Bronchial epithelial cell (primary cell): Measurements from ENCODE around the gene FOXO3. TPM values are rescaled to one million over a fixed set of nuclear protein-coding genes. Genes with fewer than 3 reads are reported as not detected.

ENCODE experiments used
- DNase-seq: peaks from one replicate; pipeline ENCODE4 v3.0.0-alpha.2; 2010; ENCODE audit warnings: low read depth
- FAIRE-seq: peaks from 2 replicates; lab custom pipeline; 2011; peaks lifted over from hg19 to GRCh38; lab: Jason Lieb, UNC
- H3K27me3 ChIP-seq: 2 replicates; pipeline ENCODE4 v1.5.1; 2011; ENCODE audit warnings: low read length; ENCODE audit not compliant: control insufficient read depth, insufficient read depth
- H3K36me3 ChIP-seq: 2 replicates; pipeline ENCODE4 v1.5.1; 2011; ENCODE audit warnings: low read length; ENCODE audit not compliant: control insufficient read depth, insufficient read depth
- H3K4me3 ChIP-seq: 2 replicates; pipeline ENCODE4 v1.5.1; 2011; ENCODE audit warnings: mild to moderate bottlenecking, low read depth, low read length, control low read depth
- total RNA-seq: library from RNA; depleted of rRNA; stranded (reverse); fragments of >200 nt; gene quantifications from 2 replicates; pipeline ENCODE4 v1.2.1, GENCODE V29; 2014
- TF ChIP-seq, protein P1 (sequence below): IDR thresholded peaks from 2 replicates; pipeline ENCODE4 v1.5.1; 2011; ENCODE audit warnings: mild to moderate bottlenecking, moderate library complexity, low read length, control low read depth, inconsistent platforms; ENCODE audit not compliant: insufficient read depth, severe bottlenecking

FOXO3 gene
- total RNA-seq, 1 donor from 2014 or later, result 28.7 TPM

DNA sequence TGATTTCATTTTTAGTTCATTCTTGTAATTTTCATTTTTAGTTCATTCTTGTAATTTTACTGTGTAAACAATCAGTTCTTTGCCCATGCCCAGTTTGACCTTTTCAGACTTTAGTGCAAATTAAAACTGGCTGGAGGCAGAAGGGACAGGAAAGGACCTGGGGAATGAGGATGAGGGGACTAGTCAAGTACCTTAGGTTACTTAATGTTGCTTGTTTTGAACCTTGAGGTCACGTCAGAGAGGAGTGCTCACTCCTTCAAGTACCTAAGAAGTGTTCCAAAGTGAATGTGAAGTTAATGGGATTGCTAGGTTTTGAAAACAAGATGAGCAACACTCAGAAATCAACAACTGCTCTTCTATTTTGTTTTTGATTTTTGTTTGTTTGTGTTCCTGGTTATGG lies 82.5 kb downstream of the FOXO3 start:
- TF ChIP-seq, protein P1, sequence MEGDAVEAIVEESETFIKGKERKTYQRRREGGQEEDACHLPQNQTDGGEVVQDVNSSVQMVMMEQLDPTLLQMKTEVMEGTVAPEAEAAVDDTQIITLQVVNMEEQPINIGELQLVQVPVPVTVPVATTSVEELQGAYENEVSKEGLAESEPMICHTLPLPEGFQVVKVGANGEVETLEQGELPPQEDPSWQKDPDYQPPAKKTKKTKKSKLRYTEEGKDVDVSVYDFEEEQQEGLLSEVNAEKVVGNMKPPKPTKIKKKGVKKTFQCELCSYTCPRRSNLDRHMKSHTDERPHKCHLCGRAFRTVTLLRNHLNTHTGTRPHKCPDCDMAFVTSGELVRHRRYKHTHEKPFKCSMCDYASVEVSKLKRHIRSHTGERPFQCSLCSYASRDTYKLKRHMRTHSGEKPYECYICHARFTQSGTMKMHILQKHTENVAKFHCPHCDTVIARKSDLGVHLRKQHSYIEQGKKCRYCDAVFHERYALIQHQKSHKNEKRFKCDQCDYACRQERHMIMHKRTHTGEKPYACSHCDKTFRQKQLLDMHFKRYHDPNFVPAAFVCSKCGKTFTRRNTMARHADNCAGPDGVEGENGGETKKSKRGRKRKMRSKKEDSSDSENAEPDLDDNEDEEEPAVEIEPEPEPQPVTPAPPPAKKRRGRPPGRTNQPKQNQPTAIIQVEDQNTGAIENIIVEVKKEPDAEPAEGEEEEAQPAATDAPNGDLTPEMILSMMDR, result no peak
- DNase-seq (no peak), FAIRE-seq (no peak)
- H3K36me3 ChIP-seq, result no peaks in the 10 kb centered on the region
- H3K27me3 ChIP-seq, result no peaks in the 10 kb centered on the region
- H3K4me3 ChIP-seq, result no peak overlapping the region

DNA sequence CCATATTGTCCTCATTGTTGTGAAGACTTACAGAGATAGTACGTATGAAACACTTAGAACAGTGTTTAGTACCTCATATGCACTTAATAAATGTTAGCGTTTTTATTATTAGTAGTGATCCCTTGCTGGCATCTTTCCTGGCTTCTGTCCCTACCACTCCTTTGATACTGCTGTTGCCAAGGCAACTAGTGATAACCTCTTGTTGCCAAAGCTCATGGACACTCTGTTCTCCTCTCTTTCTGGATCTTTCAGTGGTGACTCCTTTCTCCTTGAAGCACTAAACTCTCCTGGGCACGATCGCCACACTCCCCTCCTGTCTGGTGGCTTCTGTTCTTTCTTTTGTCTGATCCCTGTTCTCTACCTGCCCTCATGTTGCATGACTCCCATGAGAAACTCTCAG lies 83.5 kb downstream of the FOXO3 start:
- no peak overlapping the region for H3K4me3 ChIP-seq
- no peaks in the 10 kb centered on the region for H3K36me3 ChIP-seq
- H3K27me3 ChIP-seq, result no peaks in the 10 kb centered on the region
- TF ChIP-seq, protein P1, result no peak
- DNase-seq, result no peak
- FAIRE-seq, result no peak

DNA sequence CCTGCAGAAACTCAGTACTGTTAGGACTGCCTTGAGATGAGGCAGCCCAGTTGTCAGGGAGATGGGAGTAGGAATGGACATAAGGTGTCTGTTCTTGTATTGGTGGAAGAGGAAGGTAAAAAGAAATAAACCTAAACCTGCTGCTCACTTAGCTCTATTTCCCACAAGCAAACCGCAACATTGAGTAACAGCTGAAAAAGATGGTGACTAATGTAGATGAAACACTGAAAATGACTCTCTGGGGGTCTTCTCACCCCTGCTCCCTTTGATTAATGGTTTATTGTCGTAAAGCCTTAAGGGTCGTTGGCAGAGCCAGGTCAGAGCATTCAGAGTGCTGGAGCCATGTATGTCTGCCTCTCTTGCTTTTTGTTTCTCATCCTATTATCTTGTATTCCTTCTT lies 87.5 kb downstream of the FOXO3 start:
- no peak for FAIRE-seq

GRCh38 chr6:108650325-108650724 lies 89.6 kb downstream of the FOXO3 start:
- peak; percentile 37 for DNase-seq
- FAIRE-seq, result no peak
- TF ChIP-seq, protein P1, result no peak
- Histone ChIP-seq H3K36me3 (no peaks in the 10 kb centered on the region), H3K4me3 (no peak overlapping the region), H3K27me3 (no peaks in the 10 kb centered on the region)

More for the DNA sequence above, 87.5 kb downstream of the FOXO3 start:
- TF ChIP-seq, protein P1, result no peak
- Histone ChIP-seq H3K27me3 (no peaks in the 10 kb centered on the region), H3K36me3 (no peaks in the 10 kb centered on the region), H3K4me3 (no peak overlapping the region)
- no peak for DNase-seq

- FAIRE-seq (no peak), DNase-seq (peak; percentile 90)
- Histone ChIP-seq H3K36me3 (no peaks in the 10 kb centered on the region), H3K27me3 (no peaks in the 10 kb centered on the region), H3K4me3 (no peak overlapping the region)
- TF ChIP-seq, protein P1, result no peak
These were observed 90.1 kb downstream of the FOXO3 start for GRCh38 chr6:108650781-108651180.

DNA sequence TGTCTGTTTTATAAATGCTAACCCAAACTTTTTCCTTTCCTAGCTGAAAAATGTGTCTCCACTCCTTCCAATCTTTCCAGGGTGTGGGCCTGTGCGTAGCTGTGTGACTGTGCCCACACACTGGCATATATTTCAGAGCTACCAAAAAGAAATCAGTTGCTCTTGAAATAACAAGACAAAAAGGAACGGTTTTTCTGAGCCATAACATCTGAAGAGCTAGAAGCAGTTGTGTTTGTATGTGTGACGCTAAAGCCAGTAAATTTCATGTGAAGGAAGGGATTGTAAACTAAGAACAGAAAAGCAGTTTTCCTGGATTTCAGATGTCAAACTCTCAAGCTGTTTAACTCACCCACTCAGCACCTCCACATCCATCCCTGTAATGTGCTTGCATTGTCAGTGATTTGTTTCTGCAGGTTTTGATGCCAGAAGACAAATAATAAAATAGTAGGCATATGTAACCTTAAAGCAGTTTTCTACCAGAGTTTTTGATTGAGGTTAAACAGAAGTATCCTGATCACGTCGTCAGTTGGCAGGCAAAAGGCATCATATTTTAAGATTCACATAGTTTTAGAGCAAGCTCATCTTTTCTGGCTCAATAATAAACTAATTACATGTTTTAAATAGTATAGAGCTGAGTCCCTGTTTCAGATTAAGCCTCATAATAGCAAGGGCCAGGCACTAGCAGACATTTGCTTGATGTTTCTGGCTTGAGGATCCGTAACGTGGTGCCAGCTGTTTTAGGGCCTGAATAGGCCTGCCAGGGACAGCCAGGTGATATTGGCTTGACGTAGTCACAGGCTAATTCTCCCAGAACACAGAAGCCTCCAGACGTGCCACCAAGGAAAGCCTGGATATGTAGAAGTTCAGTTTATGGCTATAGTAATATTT lies 90.9 kb downstream of the FOXO3 start:
- H3K27me3 ChIP-seq, result no peaks in the 10 kb centered on the region
- H3K36me3 ChIP-seq, result no peaks in the 10 kb centered on the region
- TF ChIP-seq, protein P1, result no peak
- FAIRE-seq (no peak), DNase-seq (peak; percentile 31)
- H3K4me3 ChIP-seq, result no peak overlapping the region
